RCC 7860 (cell line): ENCODE results near the gene AKAP14.
"Not testable (repeated sequence)": the region's sequence is repeated elsewhere in the genome, so short reads cannot be mapped to it uniquely, and the experiment has no call there.

Source experiments
- DNase-seq: peaks from one replicate; pipeline ENCODE4 v3.0.0-alpha.2; 2015; ENCODE audit warnings: low spot score
- FAIRE-seq: peaks from 2 replicates; lab custom pipeline; 2012; peaks lifted over from hg19 to GRCh38; lab: Jason Lieb, UNC

Gene AKAP14

GRCh38 chrX:119919835-119920585, 24.3 kb downstream of the AKAP14 start:
- DNase-seq: no peak
- FAIRE-seq: no peak

DNA sequence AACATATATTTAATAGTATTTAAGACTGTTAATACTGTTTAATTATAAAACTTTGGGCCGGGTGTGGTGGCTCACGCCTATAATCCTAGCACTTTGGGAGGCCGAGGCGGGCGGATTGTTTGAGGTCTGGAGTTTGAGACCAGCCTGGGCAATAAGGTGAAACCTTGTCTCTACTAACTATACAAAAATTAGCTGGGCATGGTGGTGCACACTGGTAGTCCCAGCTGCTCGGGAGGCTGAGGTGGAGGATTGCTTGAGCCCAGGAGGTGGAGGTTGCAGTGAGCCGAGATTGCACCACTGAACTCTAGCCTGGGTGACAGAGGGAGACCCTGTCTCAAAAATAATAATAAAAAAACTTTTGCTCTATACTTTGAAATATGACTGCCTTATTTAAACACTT, 26.7 kb downstream of the AKAP14 start:
- not testable (repeated sequence) for DNase-seq, FAIRE-seq

- no peak for FAIRE-seq
- no peak for DNase-seq
These were observed 39.7 kb downstream of the AKAP14 start for GRCh38 chrX:119935215-119935874.

DNA sequence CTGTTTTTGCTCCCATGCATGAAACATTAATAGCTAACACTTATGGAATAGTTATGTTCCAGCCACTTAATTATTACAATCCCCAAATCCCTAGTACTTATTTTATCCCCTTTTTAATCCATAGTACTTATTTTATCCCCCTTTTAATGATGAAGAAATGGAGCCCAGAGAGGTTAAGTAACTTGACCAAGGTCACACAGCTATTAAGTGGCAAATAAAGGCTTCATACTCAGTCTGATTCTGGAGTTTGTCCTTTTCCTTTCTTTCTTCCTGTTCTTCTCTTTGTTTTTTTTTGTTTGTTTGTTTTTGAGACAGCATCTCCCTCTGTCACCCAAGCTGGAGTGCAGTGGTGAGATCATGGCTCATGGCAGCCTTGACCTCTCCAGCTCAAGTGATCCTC, 45.6 kb downstream of the AKAP14 start:
- FAIRE-seq (no peak), DNase-seq (no peak)

GRCh38 chrX:119942173-119942819, 46.6 kb downstream of the AKAP14 start:
- FAIRE-seq (no peak), DNase-seq (no peak)

DNA sequence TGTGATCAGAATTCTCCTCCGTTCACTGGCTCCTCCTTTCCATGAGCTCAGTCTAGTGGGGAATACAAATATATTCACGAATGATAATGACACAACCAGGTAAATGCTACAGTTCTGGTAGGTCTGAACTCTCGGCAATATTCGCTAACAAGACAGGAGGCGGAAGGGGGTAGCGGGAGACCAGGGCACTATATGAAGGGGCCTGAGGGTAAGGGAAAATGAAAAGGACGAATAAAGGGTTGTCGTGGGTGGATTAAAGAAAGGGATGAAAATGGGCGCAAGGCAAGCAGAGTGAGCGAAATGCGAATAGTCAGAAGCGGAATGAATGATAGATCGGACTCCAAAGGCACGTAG, 47.1 kb downstream of the AKAP14 start:
- FAIRE-seq (no peak), DNase-seq (no peak)

GRCh38 chrX:119943185-119943988, 47.7 kb downstream of the AKAP14 start, which contains the start of gene NKAP:
NKAP (minus strand) TSS chrX:119943751; CDS start chrX:119943605, 146 bp downstream.
- peak; percentile 74 for FAIRE-seq

GRCh38 chrX:119945481-119945880, 49.8 kb downstream of the AKAP14 start:
- FAIRE-seq: no peak
- no peak for DNase-seq

More at GRCh38 chrX:119943185-119943988, 47.7 kb downstream of the AKAP14 start, which contains the start of gene NKAP:
- DNase-seq: peak; percentile 73

DNA sequence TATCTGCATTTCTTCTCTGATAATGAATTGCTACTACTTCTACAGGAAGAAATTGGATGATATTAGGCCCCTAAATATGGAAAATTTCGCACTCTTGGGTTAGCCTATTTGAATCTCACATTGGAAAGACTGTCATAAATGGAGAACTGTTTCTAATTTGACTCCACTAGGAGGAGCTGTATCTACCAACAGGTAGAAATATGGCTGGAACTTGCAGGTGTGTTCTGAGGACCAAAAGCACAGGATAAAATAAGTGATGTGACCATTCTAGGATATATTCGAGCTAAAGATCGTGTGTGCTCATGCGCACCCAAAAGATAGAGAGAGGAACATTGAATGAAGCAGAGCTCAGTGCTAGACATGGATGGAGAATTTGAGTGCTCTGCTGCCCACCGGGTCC, 52.7 kb downstream of the AKAP14 start:
- FAIRE-seq: no peak
- DNase-seq: no peak

- no peak for FAIRE-seq
- DNase-seq: no peak
These were observed 58.7 kb downstream of the AKAP14 start for GRCh38 chrX:119954374-119954773.

DNA sequence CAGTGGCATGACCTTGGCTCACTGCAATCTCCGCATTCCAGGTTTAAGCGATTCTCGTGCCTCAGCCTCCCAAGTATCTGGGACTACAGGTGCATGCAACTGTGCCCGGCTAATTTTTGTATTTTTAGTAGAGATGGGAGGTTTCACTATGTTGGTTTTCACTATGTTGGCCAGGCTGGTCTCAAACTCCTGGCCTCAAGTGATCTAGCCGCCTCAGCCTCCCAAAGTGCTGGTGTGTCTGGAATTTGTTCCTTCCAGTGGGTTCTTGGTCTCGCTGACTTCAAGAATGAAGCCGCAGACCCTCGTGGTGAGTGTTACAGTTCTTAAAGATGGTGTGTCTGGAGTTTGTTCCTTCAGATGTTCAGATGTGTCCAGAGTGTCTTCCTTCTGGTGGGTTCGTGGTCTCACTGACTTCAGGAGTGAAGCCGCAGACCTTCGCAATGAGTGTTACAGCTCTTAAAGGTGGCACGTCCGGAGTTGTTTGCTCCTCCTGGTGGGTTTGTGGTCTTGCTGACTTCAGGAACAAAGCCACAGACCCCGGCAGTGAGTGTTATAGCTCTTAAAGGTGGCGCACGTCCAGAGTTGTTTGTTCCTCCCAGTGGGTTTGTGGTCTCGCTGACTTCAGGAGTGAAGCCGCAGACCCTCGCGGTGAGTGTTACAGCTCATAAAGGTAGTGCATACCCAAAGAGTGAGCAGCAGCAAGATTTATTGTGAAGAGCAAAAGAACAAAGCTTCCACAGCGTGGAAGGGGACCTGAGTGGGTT, 60.3 kb downstream of the AKAP14 start:
- not testable (repeated sequence) for DNase-seq, FAIRE-seq

GRCh38 chrX:119960625-119961024, 64.9 kb downstream of the AKAP14 start:
- no peak for FAIRE-seq
- DNase-seq: no peak

DNA sequence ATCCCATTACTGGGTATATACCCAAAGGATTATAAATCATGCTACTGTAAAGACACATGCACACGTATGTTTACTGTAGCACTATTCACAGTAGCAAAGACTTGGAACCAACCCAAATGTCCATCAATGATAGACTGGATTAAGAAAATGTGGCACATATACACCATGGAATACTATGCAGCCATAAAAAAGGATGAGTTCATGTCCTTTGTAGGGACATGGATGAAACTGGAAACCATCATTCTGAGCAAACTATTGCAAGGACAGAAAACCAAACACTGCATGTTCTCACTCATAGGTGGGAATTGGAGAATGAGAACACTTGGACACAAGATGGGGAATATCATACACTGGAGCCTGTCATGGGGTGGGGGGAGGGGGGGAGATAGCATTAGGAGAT, 71.1 kb downstream of the AKAP14 start:
- not testable (repeated sequence) for FAIRE-seq, DNase-seq
